HUDEP-2 (cell line): Measurements from ENCODE around the gene CFAP46.
"Not testable (repeated sequence)": the region's sequence is repeated elsewhere in the genome, so short reads cannot be mapped to it uniquely, and the experiment has no call there.

Experiments
- DNase-seq, 76 experiments: peaks; one replicate each; lab custom pipeline; 2025; ENCODE audit not compliant: unreplicated experiment in 76 of 76; lab: John Stamatoyannopoulos, UW

Gene CFAP46

GRCh38 chr10:132931258-132932250 is 10.8 kb downstream of the CFAP46 start:
- not testable (repeated sequence) for DNase-seq

- DNase-seq = not testable (repeated sequence)
These were observed 11.7 kb downstream of the CFAP46 start for GRCh38 chr10:132930701-132931100.

GRCh38 chr10:132929953-132930548 is 12.3 kb downstream of the CFAP46 start:
- no peak for DNase-seq

- no peak for DNase-seq
These were observed 12.9 kb downstream of the CFAP46 start for GRCh38 chr10:132929480-132929879.

GRCh38 chr10:132928261-132928660 is 14.1 kb downstream of the CFAP46 start:
- DNase-seq = no peak

- DNase-seq = no peak
These were observed 14.5 kb downstream of the CFAP46 start for GRCh38 chr10:132927824-132928223.

GRCh38 chr10:132926777-132927650 is 15.4 kb downstream of the CFAP46 start:
- DNase-seq = no peak

GRCh38 chr10:132926070-132926469 is 16.3 kb downstream of the CFAP46 start:
- DNase-seq = no peak

DNA sequence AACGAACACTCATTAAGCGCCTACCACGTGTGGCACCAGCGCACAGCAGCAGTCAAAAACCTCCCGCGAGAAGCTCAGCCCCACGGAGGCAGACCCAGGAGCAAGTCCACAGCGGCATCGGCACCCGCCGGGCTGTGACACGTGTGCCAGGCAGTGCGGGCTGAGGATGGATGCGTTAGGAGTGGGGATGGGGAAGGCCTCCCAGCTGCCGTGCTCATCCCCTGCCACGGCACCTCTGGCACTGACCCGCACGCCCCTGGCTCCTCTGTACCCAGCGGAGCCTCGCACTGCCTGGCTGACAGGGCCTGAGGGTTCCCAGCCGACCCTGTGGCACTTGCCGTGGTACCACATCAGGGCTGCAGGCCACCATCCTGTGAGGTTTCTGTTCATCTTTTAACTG is 16.8 kb downstream of the CFAP46 start:
- no peak for DNase-seq

GRCh38 chr10:132925071-132925561 is 17.3 kb downstream of the CFAP46 start:
- DNase-seq = no peak

- DNase-seq = no peak
These were observed 18.1 kb downstream of the CFAP46 start for GRCh38 chr10:132924046-132924952.

- not testable (repeated sequence) for DNase-seq
These were observed 19.0 kb downstream of the CFAP46 start for GRCh38 chr10:132923384-132923783.

GRCh38 chr10:132922872-132923271 is 19.5 kb downstream of the CFAP46 start:
- no peak for DNase-seq

- DNase-seq = no peak
These were observed 20.3 kb downstream of the CFAP46 start for GRCh38 chr10:132921818-132922807.

DNA sequence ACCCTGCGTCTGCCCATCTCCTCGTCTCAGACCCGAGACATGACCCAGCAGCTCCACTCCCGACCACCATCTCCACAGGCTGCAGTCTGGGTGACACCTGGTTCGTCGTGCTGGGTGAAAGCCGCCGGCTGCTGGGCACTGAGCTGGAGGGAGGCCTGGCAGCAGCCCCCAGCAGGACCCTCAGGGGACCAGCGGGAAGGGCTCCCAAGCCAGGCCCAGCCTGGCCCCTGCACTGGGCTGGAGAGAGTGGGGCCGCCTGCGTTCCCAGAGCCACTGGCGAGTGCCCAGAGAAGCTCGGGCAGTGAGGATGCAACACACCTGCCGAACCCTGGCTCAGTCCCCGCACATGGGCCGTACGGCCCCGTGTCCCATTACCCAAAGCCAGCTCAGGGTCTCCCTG is 21.3 kb downstream of the CFAP46 start:
- DNase-seq = no peak

GRCh38 chr10:132920101-132920925 is 22.1 kb downstream of the CFAP46 start:
- no peak for DNase-seq

DNA sequence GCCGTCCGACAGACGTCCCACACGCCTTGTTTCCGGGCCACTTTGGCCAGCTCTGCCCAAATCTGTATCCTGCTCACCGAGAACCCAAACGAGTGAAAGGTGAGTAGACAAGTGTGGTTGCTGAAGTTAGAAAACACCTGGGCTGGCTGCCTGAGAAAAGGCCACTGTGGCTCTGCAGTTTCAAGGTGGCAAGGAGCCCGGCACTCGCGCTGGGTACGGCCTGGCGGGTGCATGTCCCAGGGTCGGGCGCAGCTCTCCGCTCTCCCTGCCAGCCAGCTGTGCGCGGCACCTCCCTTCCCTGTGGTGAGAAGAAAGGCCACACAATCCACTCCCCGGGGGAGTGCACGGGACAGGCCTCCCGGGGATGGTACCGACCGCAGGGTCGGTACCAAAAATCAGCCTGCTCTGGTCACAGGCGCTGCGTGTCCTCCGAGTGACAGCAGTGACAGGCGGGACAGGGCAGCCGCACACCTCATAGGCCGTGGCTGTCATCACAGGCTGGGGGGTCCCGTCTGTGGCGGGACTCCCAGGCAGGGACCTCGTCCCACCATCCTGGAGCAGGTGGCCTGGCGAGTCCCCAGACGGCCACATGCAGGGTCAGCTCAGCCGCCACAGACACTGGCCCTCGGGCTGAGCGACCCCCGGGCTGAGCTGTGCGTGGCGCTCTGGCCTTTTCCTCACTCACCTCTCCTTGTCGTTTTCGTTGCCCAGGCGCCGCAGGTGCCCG is 22.8 kb downstream of the CFAP46 start:
- DNase-seq = no peak
